Liver (tissue), 9 donors: Measurements from ENCODE around the gene ZIC1. TPM values are rescaled to one million over a fixed set of nuclear protein-coding genes. Genes with fewer than 3 reads are reported as not detected.

Experiments
- DNase-seq: peaks from one replicate; pipeline ENCODE4 v3.0.0-alpha.2; 2017; ENCODE audit warnings: low spot score
- H3K27ac ChIP-seq, 2 donors: one replicate each; pipeline ENCODE4 v1.7.0; 2013; ENCODE audit warnings: inconsistent platforms in 2 of 2, low read length in 2 of 2, control low read depth in 1 of 2, low read depth in 1 of 2, mild to moderate bottlenecking in 1 of 2
- H3K27me3 ChIP-seq, 4 donors: one replicate each; pipeline versions ENCODE4 v1.6.1 to v1.7.0; 2013; ENCODE audit warnings: low read length in 3 of 4, inconsistent platforms in 1 of 4, mild to moderate bottlenecking in 1 of 4, moderate library complexity in 1 of 4; ENCODE audit not compliant: control insufficient read depth in 4 of 4, insufficient read depth in 4 of 4
- H3K36me3 ChIP-seq, 4 donors: one replicate each; pipeline versions ENCODE4 v1.6.1 to v1.7.0; 2013; ENCODE audit warnings: low read length in 3 of 4, mild to moderate bottlenecking in 3 of 4, low read depth in 1 of 4, moderate library complexity in 1 of 4; ENCODE audit not compliant: control insufficient read depth in 4 of 4, insufficient read depth in 3 of 4
- H3K4me1 ChIP-seq, 4 donors: one replicate each; pipeline versions ENCODE4 v1.6.1 to v1.7.0; 2013; ENCODE audit warnings: low read length in 3 of 4, mild to moderate bottlenecking in 3 of 4, moderate library complexity in 1 of 4; ENCODE audit not compliant: control insufficient read depth in 4 of 4, insufficient read depth in 4 of 4
- H3K4me3 ChIP-seq, 3 donors: one replicate each; pipeline versions ENCODE4 v1.6.1 to v1.7.0; 2013; ENCODE audit warnings: low read length in 3 of 3, control low read depth in 1 of 3, low read depth in 1 of 3, mild to moderate bottlenecking in 1 of 3
- H3K9ac ChIP-seq, 2 donors: one replicate each; pipeline ENCODE4 v1.7.0; 2013; ENCODE audit warnings: low read length in 2 of 2, mild to moderate bottlenecking in 2 of 2, moderate library complexity in 2 of 2, control low read depth in 1 of 2, low read depth in 1 of 2
- H3K9me3 ChIP-seq, 4 donors: one replicate each; pipeline versions ENCODE4 v1.6.1 to v1.7.0; 2013; ENCODE audit warnings: low read length in 3 of 4; ENCODE audit not compliant: control insufficient read depth in 4 of 4
- ATF3 ChIP-seq: IDR thresholded peaks from 2 replicates; pipeline ENCODE4 v1.6.1; 2016; ENCODE audit warnings: antibody characterized with exemption
- CTCF ChIP-seq: fragments of 150-350 bp; IDR thresholded peaks from 2 replicates; pipeline ENCODE4 v1.5.1; 2017; ENCODE audit warnings: improper control_type of control experiment, low read depth, low read length; ENCODE audit not compliant: missing input control
- EGR1 ChIP-seq, 2 donors: IDR thresholded peaks; 2 replicates each; pipeline ENCODE4 v1.6.1; 2016 to 2018; ENCODE audit warnings: antibody characterized with exemption in 2 of 2, low read depth in 2 of 2
- FOXA1 ChIP-seq: IDR thresholded peaks from 2 replicates; pipeline ENCODE4 v1.6.1; 2016; ENCODE audit warnings: antibody characterized with exemption
- FOXA2 ChIP-seq: IDR thresholded peaks from 2 replicates; pipeline ENCODE4 v1.6.1; 2016; ENCODE audit warnings: antibody characterized with exemption
- GABPA ChIP-seq, 2 donors: IDR thresholded peaks in 1 of 2; conservative IDR thresholded peaks in 1 of 2; 2 replicates each; pipeline ENCODE4 v1.6.1; 2016; ENCODE audit warnings: antibody characterized with exemption in 2 of 2, mild to moderate bottlenecking in 1 of 2, moderate library complexity in 1 of 2
- HNF4G ChIP-seq: IDR thresholded peaks from 2 replicates; pipeline ENCODE4 v1.6.1; 2016; ENCODE audit warnings: antibody characterized with exemption
- JUND ChIP-seq, 2 donors: IDR thresholded peaks; 2 replicates each; pipeline ENCODE4 v1.6.1; 2016; ENCODE audit warnings: antibody characterized with exemption in 2 of 2
- NR2F2 ChIP-seq: IDR thresholded peaks from 2 replicates; pipeline ENCODE4 v1.6.1; 2016; ENCODE audit warnings: antibody characterized with exemption
- RAD21 ChIP-seq, 2 donors: IDR thresholded peaks; 2 replicates each; pipeline ENCODE4 v1.6.1; 2016; ENCODE audit warnings: antibody characterized with exemption in 2 of 2, mild to moderate bottlenecking in 2 of 2
- RXRA ChIP-seq, 2 donors: IDR thresholded peaks; 2 replicates each; pipeline ENCODE4 v1.6.1; 2017 to 2018; ENCODE audit warnings: antibody characterized with exemption in 2 of 2, mild to moderate bottlenecking in 1 of 2
- YY1 ChIP-seq: IDR thresholded peaks from 2 replicates; pipeline ENCODE4 v1.6.1; 2016; ENCODE audit warnings: antibody characterized with exemption, mild to moderate bottlenecking
- ZBTB33 ChIP-seq: IDR thresholded peaks from 2 replicates; pipeline ENCODE4 v1.6.1; 2016; ENCODE audit warnings: antibody characterized with exemption
- WGBS: extraction: QIAGEN DNeasy Blood & Tissue Kit; methylation state at CpG from one replicate; pipeline ENCODE4 v1.1.7; 2013; 5-methylcytosine and 5-hydroxymethylcytosine counted together
- polyA plus RNA-seq, 2 donors: library from polyadenylated mRNA; stranded (reverse) in 1 of 2; unstranded in 1 of 2; fragments of 200-250 nt in 1 of 2; fragments of >200 nt in 1 of 2; fragmentation: Nextera tagmentation in 1 of 2; extraction: Ambion mirVana in 1 of 2; gene quantifications; one replicate each; pipeline versions ENCODE4 v1.2.1 to v1.2.3, GENCODE V29; 2013 to 2015
- total RNA-seq, 2 donors: library from RNA; depleted of rRNA; stranded (reverse); fragments of >200 nt; gene quantifications; one replicate each; pipeline ENCODE4 v1.2.3, GENCODE V29; 2014
- donor health status: healthy.
- donor health status: healthy.
- donor health status: healthy.
- donor health status: healthy.
- donor health status: healthy.

ZIC1 gene
- total and polyA plus RNA-seq, 4 donors, result 4.4 TPM; not detected in 3

GRCh38 chr3:147379651-147380050 is 29.5 kb upstream of the ZIC1 start (continued):
- TF ChIP-seq CTCF, result no peak
- no peak for TF ChIP-seq FOXA2

- no peak for TF ChIP-seq HNF4G
- no peak for TF ChIP-seq FOXA2
- TF ChIP-seq ATF3, result no peak
- TF ChIP-seq EGR1 (IDR thresholded peaks at IDR 0.05; ENCODE audit: low read depth in 2 of 2), result no peak
- no peak overlapping the region for H3K9ac ChIP-seq
- H3K27me3 ChIP-seq, result peaks cover 5 to 42% (median 23%) of the 10 kb centered on the region in 4 donors
- WGBS, result 8% methylated on average over 26 of the region's 26 CpGs
- H3K4me3 ChIP-seq, result no peak overlapping the region
- no peaks in the 10 kb centered on the region for H3K4me1 ChIP-seq
- no peak overlapping the region for H3K27ac ChIP-seq
- H3K36me3 ChIP-seq, result no peaks in the 10 kb centered on the region
- no peak for DNase-seq
- peaks cover 0 to 3% (median 0%) of the 10 kb centered on the region in 4 donors for H3K9me3 ChIP-seq
Measured at GRCh38 chr3:147380387-147380951, 28.7 kb upstream of the ZIC1 start.

- TF ChIP-seq ZBTB33 (no peak), FOXA1 (no peak), RXRA (IDR thresholded peaks at IDR 0.05) (no peak), GABPA (IDR thresholded peaks at IDR 0.05 in 1 of 2, conservative IDR thresholded peaks at IDR 0.05 in 1 of 2) (no peak), FOXA2 (no peak), NR2F2 (no peak), JUND (IDR thresholded peaks at IDR 0.05) (no peak), HNF4G (no peak)
- no peak overlapping the region for H3K4me3 ChIP-seq
- no peaks in the 10 kb centered on the region for H3K4me1 ChIP-seq
- H3K27me3 ChIP-seq, result peaks cover 9 to 42% (median 22%) of the 10 kb centered on the region in 4 donors
- no peaks in the 10 kb centered on the region for H3K36me3 ChIP-seq
- WGBS, result 12% methylated on average over 3 of the region's 3 CpGs
- H3K27ac ChIP-seq, result no peak overlapping the region
- no peak for DNase-seq
- peaks cover 0 to 3% (median 0%) of the 10 kb centered on the region in 4 donors for H3K9me3 ChIP-seq
- H3K9ac ChIP-seq, result no peak overlapping the region
Measured at GRCh38 chr3:147380977-147381376, 28.2 kb upstream of the ZIC1 start.

- Histone ChIP-seq H3K27ac (no peak overlapping the region), H3K4me3 (no peak overlapping the region), H3K27me3 (peaks cover 11 to 42% (median 22%) of the 10 kb centered on the region in 4 donors), H3K9me3 (peaks cover 0 to 3% (median 0%) of the 10 kb centered on the region in 4 donors), H3K36me3 (no peaks in the 10 kb centered on the region), H3K9ac (no peak overlapping the region), H3K4me1 (no peaks in the 10 kb centered on the region)
- DNase-seq, result no peak
- 11% methylated on average over 6 of the region's 6 CpGs for WGBS
- TF ChIP-seq YY1 (no peak), FOXA1 (no peak), FOXA2 (no peak), RAD21 (IDR thresholded peaks at IDR 0.05) (no peak), CTCF (no peak), HNF4G (no peak), ZBTB33 (no peak), NR2F2 (no peak)
Measured at GRCh38 chr3:147381596-147381995, 27.6 kb upstream of the ZIC1 start.
